ENCODE data around the gene ACKR2. TPM values are rescaled to one million over a fixed set of nuclear protein-coding genes. Genes with fewer than 3 reads are reported as not detected.

Gene ACKR2
- total and polyA plus RNA-seq, 2 of the 13 experiments (the other 11 are each of a cell fraction or from before 2014, with no cell fraction given), result 1.1 to 1.9 TPM

GRCh38 chr3:42829083-42829627 is 19.9 kb downstream of the ACKR2 start (continued):
- TF ChIP-seq ZFP91 (CRISPR knock-in tag; IDR thresholded peaks at IDR 0.05; ENCODE audit: borderline replicate concordance) (no peak), RBM39 (IDR thresholded peaks at IDR 0.05; ENCODE audit: low read depth, low read length, poor library complexity, severe bottlenecking) (no peak), ZNF792 (CRISPR knock-in tag; IDR thresholded peaks at IDR 0.05) (0 out of 2 replicates have a peak, but pooled peaks have one; percentile 21), ADNP (CRISPR knock-in tag; IDR thresholded peaks at IDR 0.05) (no peak), XBP1 (CRISPR knock-in tag; IDR thresholded peaks at IDR 0.05) (no peak), ZHX1 (CRISPR knock-in tag; IDR thresholded peaks at IDR 0.05; ENCODE audit: low read depth) (no peak), EEA1 (CRISPR knock-in tag; IDR thresholded peaks at IDR 0.05; ENCODE audit: borderline replicate concordance) (no peak), CCDC6 (CRISPR knock-in tag; IDR thresholded peaks at IDR 0.05) (no peak), ZNF274 (CRISPR knock-in tag; IDR thresholded peaks at IDR 0.05) (no peak), MED8 (CRISPR knock-in tag; IDR thresholded peaks at IDR 0.05; ENCODE audit: insufficient replicate concordance) (no peak), FOSL1 (CRISPR knock-in tag; IDR thresholded peaks at IDR 0.05; ENCODE audit: borderline replicate concordance) (peak; percentile 38; the same call in 1 of the 2 replicates), CAMTA2 (CRISPR knock-in tag; IDR thresholded peaks at IDR 0.05; ENCODE audit: borderline replicate concordance) (no peak), AKAP8 (CRISPR knock-in tag; IDR thresholded peaks at IDR 0.05) (no peak), MBNL3 (CRISPR knock-in tag; conservative IDR thresholded peaks at IDR 0.05) (no peak), TGIF2 (CRISPR knock-in tag; IDR thresholded peaks at IDR 0.05) (no peak; the same call in 1 of the 2 replicates), ZNF430 (CRISPR knock-in tag; IDR thresholded peaks at IDR 0.05) (no peak), HMGA1 (CRISPR knock-in tag; conservative IDR thresholded peaks at IDR 0.05) (no peak), ZBTB1 (CRISPR knock-in tag; IDR thresholded peaks at IDR 0.05; ENCODE audit: borderline replicate concordance) (no peak), MTF1 (CRISPR knock-in tag; IDR thresholded peaks at IDR 0.05) (no peak), ZNF670 (CRISPR knock-in tag; IDR thresholded peaks at IDR 0.05; ENCODE audit: borderline replicate concordance) (no peak), ZNF136 (CRISPR knock-in tag; IDR thresholded peaks at IDR 0.05; ENCODE audit: low read depth) (no peak), PAX8 (CRISPR knock-in tag; IDR thresholded peaks at IDR 0.05; ENCODE audit: borderline replicate concordance) (no peak), TFE3 (CRISPR knock-in tag; IDR thresholded peaks at IDR 0.05) (no peak; the same call in 1 of the 2 replicates)
